Neuronal stem cell (in vitro differentiated cells): Measurements from ENCODE around the gene ZKSCAN1.

Source experiments
- DNase-seq: peaks from one replicate; pipeline ENCODE4 v3.0.0-alpha.2; 2013; ENCODE audit warnings: low spot score
- H2AFZ ChIP-seq: one replicate; pipeline ENCODE4 v1.6.1; 2013; ENCODE audit warnings: mild to moderate bottlenecking, low read length, inconsistent platforms
- H2AK5ac ChIP-seq: 2 replicates; pipeline ENCODE4 v1.6.1; 2013; ENCODE audit warnings: low read depth, mild to moderate bottlenecking, inconsistent platforms, low read length, moderate library complexity, mixed read lengths
- H2BK120ac ChIP-seq: 2 replicates; pipeline ENCODE4 v1.6.1; 2013; ENCODE audit warnings: low read depth, mild to moderate bottlenecking, inconsistent platforms, low read length, moderate library complexity, mixed read lengths
- H2BK12ac ChIP-seq: one replicate; pipeline ENCODE4 v1.6.1; 2013; ENCODE audit warnings: low read length, inconsistent platforms
- H2BK15ac ChIP-seq: 2 replicates; pipeline ENCODE4 v1.6.1; 2013; ENCODE audit warnings: mild to moderate bottlenecking, low read length, inconsistent platforms, mixed read lengths
- H2BK5ac ChIP-seq: one replicate; pipeline ENCODE4 v1.6.1; 2013; ENCODE audit warnings: inconsistent platforms, mild to moderate bottlenecking, low read length, moderate library complexity
- H3K14ac ChIP-seq: one replicate; pipeline ENCODE4 v1.6.1; 2013; ENCODE audit warnings: low read length, inconsistent platforms
- H3K18ac ChIP-seq: 2 replicates; pipeline ENCODE4 v1.6.1; 2013; ENCODE audit warnings: low read length, inconsistent platforms
- H3K23ac ChIP-seq: 2 replicates; pipeline ENCODE4 v1.6.1; 2013; ENCODE audit warnings: low read depth, mild to moderate bottlenecking, mixed read lengths, low read length, inconsistent platforms; ENCODE audit not compliant: poor library complexity
- H3K27ac ChIP-seq: replicated peaks from 3 replicates; pipeline ENCODE4 v1.5.1; 2013; ENCODE audit warnings: low read length, inconsistent platforms
- H3K27me3 ChIP-seq, 3 experiments: 2 replicates each; pipeline ENCODE4 v1.6.1; 2013; ENCODE audit warnings: low read length in 3 of 3, mild to moderate bottlenecking in 2 of 3, inconsistent platforms in 1 of 3, low read depth in 1 of 3, mixed read lengths in 1 of 3, moderate library complexity in 1 of 3; ENCODE audit not compliant: control insufficient read depth in 3 of 3, insufficient read depth in 3 of 3
- H3K36me3 ChIP-seq, 2 donors: replicated peaks in 1 of 2; 2 replicates each; pipeline ENCODE4 v1.6.1; 2013; ENCODE audit warnings: low read length in 2 of 2; ENCODE audit not compliant: control insufficient read depth in 2 of 2, insufficient read depth in 2 of 2
- H3K4ac ChIP-seq: 2 replicates; pipeline ENCODE4 v1.6.1; 2013; ENCODE audit warnings: inconsistent platforms, mild to moderate bottlenecking, low read length, moderate library complexity
- H3K4me1 ChIP-seq, 2 donors: 1 replicate in 1 of 2; 2 replicates in 1 of 2; pipeline ENCODE4 v1.6.1; 2013; ENCODE audit warnings: low read length in 2 of 2, low read depth in 1 of 2; ENCODE audit not compliant: control insufficient read depth in 2 of 2, insufficient read depth in 1 of 2
- H3K4me2 ChIP-seq: one replicate; pipeline ENCODE4 v1.6.1; 2013; ENCODE audit warnings: mild to moderate bottlenecking, low read length, inconsistent platforms; ENCODE audit not compliant: insufficient read depth, poor library complexity, severe bottlenecking
- H3K4me3 ChIP-seq, 2 donors: 2 replicates each; pipeline ENCODE4 v1.5.1; 2013; ENCODE audit warnings: low read length in 2 of 2, mild to moderate bottlenecking in 2 of 2, inconsistent platforms in 1 of 2, moderate library complexity in 1 of 2
- H3K79me1 ChIP-seq: one replicate; pipeline ENCODE4 v1.6.1; 2013; ENCODE audit warnings: low read depth, mild to moderate bottlenecking, inconsistent platforms, low read length, moderate library complexity
- H3K9ac ChIP-seq: one replicate; pipeline ENCODE4 v1.6.1; 2013; ENCODE audit warnings: mild to moderate bottlenecking, low read depth, low read length, inconsistent platforms; ENCODE audit not compliant: poor library complexity
- H3K9me3 ChIP-seq, 2 donors: replicated peaks in 1 of 2; 2 replicates each; pipeline versions ENCODE3 to v1.6.1; 2013; ENCODE audit warnings: low read length in 2 of 2, mild to moderate bottlenecking in 2 of 2, inconsistent platforms in 1 of 2, low read depth in 1 of 2, mixed read lengths in 1 of 2, moderate library complexity in 1 of 2; ENCODE audit not compliant: control insufficient read depth in 2 of 2, insufficient read depth in 1 of 2
- H4K8ac ChIP-seq: one replicate; pipeline ENCODE4 v1.6.1; 2013; ENCODE audit warnings: low read depth, mild to moderate bottlenecking, inconsistent platforms, low read length, moderate library complexity
- H4K91ac ChIP-seq: one replicate; pipeline ENCODE4 v1.6.1; 2013; ENCODE audit warnings: low read length, low read depth, mild to moderate bottlenecking, inconsistent platforms; ENCODE audit not compliant: poor library complexity
- WGBS, 2 donors: extraction: QIAGEN DNeasy Blood & Tissue Kit; methylation state at CpG; one replicate each; pipeline ENCODE4 v1.1.7; 2013; ENCODE audit warnings: missing lambda C conversion rate in 2 of 2, mixed read lengths in 1 of 2; ENCODE audit not compliant: insufficient read length in 2 of 2, insufficient replicate concordance in 1 of 2; ENCODE audit errors: extremely low coverage in 2 of 2; 5-methylcytosine and 5-hydroxymethylcytosine counted together

Gene ZKSCAN1

GRCh38 chr7:100090527-100091410, 75.4 kb downstream of the ZKSCAN1 start:
- Histone ChIP-seq H3K27ac (no peak overlapping the region), H2AFZ (no peak overlapping the region), H3K4me3 (peak overlapping the region in 1 of 2 donors; percentile 14), H3K36me3 (peaks cover 49 to 56% of the 10 kb centered on the region in 2 donors), H3K4me1 (peaks cover 0 to 5% of the 10 kb centered on the region in 2 donors), H3K14ac (no peak overlapping the region), H2AK5ac (no peak overlapping the region), H3K79me1 (peaks cover 6% of the 10 kb centered on the region), H3K27me3 (no peaks in the 10 kb centered on the region), H4K91ac (no peak overlapping the region), H2BK5ac (no peak overlapping the region), H4K8ac (peak overlapping the region; percentile 66), H2BK12ac (no peak overlapping the region), H3K4ac (no peak overlapping the region), H3K18ac (no peak overlapping the region), H2BK15ac (no peak overlapping the region), H3K23ac (no peak overlapping the region), H3K4me2 (no peak overlapping the region), H3K9me3 (no peaks in the 10 kb centered on the region), H3K9ac (peak overlapping the region; percentile 15), H2BK120ac (no peak overlapping the region)
- WGBS, 2 donors, result no CpG with 5 or more reads among the region's 14 CpGs
- no peak for DNase-seq
